Choroid plexus epithelial cell (primary cell): ENCODE measurements around the gene RASSF8.

Source experiments
- DNase-seq: peaks from one replicate; pipeline ENCODE4 v3.0.0-alpha.2; 2010; ENCODE audit warnings: low read depth
- H3K4me3 ChIP-seq: 2 replicates; pipeline ENCODE4 v1.5.1; 2011; ENCODE audit warnings: low read depth, mild to moderate bottlenecking, control low read depth, low read length, moderate library complexity
- TF ChIP-seq, protein P1 (sequence below): conservative IDR thresholded peaks from 2 replicates; pipeline ENCODE4 v1.5.1; 2011; ENCODE audit warnings: low read depth, mild to moderate bottlenecking, control low read depth, inconsistent platforms, low read length, moderate library complexity

Gene RASSF8

DNA sequence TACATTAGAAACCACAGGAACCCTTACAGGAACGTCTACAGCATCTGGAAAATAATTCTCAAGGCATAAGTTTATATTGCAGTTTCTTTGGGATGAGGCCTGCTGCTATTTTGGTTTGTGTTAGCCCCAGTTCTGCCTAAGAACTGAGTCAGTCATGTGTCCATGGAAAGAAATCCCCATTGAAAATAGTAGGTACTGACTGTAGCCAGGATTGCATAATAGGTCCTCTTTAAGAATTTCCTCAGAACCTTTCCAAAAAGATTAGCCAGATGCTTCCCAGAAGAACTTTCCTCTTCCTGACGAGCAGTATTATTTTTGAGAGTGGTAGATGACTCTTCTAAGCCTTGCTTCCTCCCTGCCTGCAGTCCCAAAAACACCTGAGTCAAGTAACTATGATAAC is 52.6 kb downstream of the RASSF8 start:
- TF ChIP-seq, protein P1, sequence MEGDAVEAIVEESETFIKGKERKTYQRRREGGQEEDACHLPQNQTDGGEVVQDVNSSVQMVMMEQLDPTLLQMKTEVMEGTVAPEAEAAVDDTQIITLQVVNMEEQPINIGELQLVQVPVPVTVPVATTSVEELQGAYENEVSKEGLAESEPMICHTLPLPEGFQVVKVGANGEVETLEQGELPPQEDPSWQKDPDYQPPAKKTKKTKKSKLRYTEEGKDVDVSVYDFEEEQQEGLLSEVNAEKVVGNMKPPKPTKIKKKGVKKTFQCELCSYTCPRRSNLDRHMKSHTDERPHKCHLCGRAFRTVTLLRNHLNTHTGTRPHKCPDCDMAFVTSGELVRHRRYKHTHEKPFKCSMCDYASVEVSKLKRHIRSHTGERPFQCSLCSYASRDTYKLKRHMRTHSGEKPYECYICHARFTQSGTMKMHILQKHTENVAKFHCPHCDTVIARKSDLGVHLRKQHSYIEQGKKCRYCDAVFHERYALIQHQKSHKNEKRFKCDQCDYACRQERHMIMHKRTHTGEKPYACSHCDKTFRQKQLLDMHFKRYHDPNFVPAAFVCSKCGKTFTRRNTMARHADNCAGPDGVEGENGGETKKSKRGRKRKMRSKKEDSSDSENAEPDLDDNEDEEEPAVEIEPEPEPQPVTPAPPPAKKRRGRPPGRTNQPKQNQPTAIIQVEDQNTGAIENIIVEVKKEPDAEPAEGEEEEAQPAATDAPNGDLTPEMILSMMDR: no peak
- no peak overlapping the region for H3K4me3 ChIP-seq
- peak; percentile 61 for DNase-seq

DNA sequence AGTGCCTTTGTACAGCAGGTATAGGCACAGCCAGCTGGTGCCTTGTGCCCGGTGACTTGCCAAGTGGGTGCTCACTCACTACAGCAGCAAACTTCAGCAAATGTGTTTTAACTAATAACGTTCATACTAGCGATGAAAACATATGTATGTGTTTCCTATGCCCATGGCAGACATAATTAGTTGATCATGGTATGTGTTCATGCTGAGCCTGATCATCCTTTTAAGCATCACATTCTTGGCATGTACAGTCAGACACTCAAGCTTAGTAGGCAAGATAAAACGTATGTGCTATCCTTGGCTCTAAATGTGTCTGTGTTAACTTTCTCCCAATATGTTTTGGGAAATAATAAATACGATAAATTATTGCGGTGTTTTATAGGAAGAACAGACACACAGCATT is 55.6 kb downstream of the RASSF8 start:
- TF ChIP-seq, protein P1: no peak
- peak; percentile 38 for DNase-seq
- H3K4me3 ChIP-seq: no peak overlapping the region

DNA sequence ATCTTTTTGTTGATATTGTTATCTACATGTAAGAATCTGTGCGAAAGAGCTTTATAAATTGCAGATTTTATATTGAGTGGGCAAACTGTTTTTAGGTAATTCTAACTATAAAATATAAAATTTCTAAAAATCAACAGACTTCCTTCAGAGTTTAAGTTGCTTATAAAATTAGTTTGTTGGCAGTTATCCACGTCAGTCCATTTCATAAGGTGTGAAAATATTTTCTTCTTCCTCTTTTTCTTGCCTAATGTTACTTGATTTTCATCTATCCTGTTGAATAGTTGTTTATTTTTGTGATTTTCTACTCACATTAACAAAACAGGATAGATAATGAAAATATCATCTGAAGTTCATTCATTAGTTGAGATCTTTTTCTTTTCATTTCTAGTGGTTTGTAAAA is 58.0 kb downstream of the RASSF8 start:
- TF ChIP-seq, protein P1: no peak
- H3K4me3 ChIP-seq: no peak overlapping the region
- DNase-seq: no peak

DNA sequence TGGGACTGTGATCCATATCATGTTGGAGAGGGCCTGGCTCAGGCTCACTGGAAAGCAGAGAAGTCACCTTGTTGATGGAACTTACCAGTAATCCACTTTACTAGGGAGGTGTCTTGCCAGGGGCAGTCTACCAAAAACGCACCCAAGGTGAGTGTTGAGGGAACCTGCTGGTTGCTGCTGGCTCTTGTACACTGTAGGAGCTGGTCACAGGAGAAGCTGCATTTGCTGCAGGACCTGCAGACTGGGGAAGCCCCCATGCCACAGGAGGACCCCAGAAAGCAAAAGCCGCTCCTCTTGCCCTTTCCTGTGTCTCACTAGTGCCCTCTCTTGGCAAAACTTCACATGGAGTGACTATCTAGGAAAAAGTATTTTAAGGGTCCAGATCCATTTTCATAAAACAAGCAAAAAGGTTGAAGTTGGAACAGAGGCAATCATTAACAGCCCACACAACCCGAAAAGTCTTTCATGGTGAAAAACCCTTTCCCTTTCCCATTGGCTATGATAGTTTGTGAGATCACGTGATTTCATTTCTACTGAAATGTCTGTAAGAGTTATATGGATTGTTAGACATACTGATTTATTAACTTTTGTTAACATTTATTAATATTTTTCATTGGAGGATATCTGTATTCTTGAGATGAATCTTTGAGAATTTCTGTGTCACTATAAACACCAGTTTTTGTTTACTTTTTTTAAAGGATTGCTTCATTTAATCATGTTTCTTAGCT is 59.2 kb downstream of the RASSF8 start:
- DNase-seq: peak; percentile 52
- TF ChIP-seq, protein P1: peak; percentile 71
- no peak overlapping the region for H3K4me3 ChIP-seq

DNA sequence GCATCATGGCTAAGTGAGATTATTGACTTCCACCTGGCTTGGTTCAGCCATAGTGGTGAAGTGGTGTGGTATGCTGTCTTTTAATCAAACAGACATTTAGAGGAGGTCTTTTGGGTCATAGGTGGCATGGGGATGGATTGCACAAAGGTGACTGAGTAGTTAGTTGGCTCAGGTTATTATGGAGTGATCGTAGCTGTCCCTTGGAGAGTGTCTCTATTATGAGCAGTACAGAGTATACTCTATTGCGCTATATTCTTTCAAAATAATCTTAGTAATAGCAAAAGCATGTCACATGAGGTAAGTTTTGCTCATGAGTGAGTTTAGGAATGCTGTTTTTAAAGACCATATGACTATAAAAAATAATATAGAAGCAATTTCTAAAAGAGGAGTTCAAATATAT is 60.4 kb downstream of the RASSF8 start:
- TF ChIP-seq, protein P1: no peak
- H3K4me3 ChIP-seq: no peak overlapping the region
- DNase-seq: peak; percentile 69

DNA sequence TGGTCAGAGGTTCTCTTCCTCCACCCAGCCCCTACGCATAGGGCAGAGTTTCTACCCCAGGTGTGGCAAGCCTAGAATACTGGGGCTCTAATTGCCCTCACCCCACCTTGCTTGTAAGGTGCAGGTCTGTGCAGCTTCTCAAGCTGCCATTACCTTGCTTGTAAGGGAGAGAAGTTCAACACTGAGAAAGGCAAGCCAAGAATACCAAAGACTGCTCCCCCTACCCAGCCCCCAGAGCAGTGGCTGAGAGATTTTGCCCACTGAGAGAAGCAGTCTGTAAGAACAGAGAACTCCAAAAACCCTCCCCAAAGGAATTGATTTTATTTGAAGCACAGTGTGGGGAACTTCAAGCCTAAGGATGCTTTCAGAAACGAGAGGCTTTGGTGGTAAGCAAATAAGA is 63.1 kb downstream of the RASSF8 start:
- TF ChIP-seq, protein P1: no peak
- H3K4me3 ChIP-seq: no peak overlapping the region
- no peak for DNase-seq

- TF ChIP-seq, protein P1: no peak
- no peak for DNase-seq
- H3K4me3 ChIP-seq: no peak overlapping the region
Observed at GRCh38 chr12:26022043-26022442, 63.6 kb downstream of the RASSF8 start.
